Mesenchymal stem cell (in vitro differentiated cells and primary cell): ENCODE data around the gene CEP152.

Source experiments
- DNase-seq: peaks from one replicate; pipeline ENCODE4 v3.0.0-alpha.2; 2013
- H2AFZ ChIP-seq: one replicate; pipeline ENCODE4 v1.6.1; 2013; ENCODE audit warnings: low read depth, mild to moderate bottlenecking, control low read depth, inconsistent platforms, low read length, moderate library complexity
- H2AK5ac ChIP-seq: 2 replicates; pipeline ENCODE4 v1.6.1; 2013; ENCODE audit warnings: low read length, moderate library complexity, mild to moderate bottlenecking, inconsistent platforms; ENCODE audit not compliant: severe bottlenecking
- H2BK120ac ChIP-seq: one replicate; pipeline ENCODE4 v1.6.1; 2013; ENCODE audit warnings: low read depth, mild to moderate bottlenecking, inconsistent platforms, low read length, moderate library complexity
- H2BK12ac ChIP-seq, 2 experiments: one replicate each; pipeline ENCODE4 v1.6.1; 2013; ENCODE audit warnings: inconsistent platforms in 2 of 2, low read length in 2 of 2, mild to moderate bottlenecking in 2 of 2, moderate library complexity in 2 of 2, control low read depth in 1 of 2
- H2BK15ac ChIP-seq: one replicate; pipeline ENCODE4 v1.6.1; 2013; ENCODE audit warnings: mild to moderate bottlenecking, low read depth, inconsistent platforms; ENCODE audit not compliant: poor library complexity, severe bottlenecking
- H2BK5ac ChIP-seq: 2 replicates; pipeline ENCODE4 v1.6.1; 2013; ENCODE audit warnings: low read depth, mild to moderate bottlenecking, low read length, control low read depth, inconsistent platforms; ENCODE audit not compliant: poor library complexity, severe bottlenecking
- H3K14ac ChIP-seq, 2 experiments: one replicate each; pipeline ENCODE4 v1.6.1; 2013; ENCODE audit warnings: inconsistent platforms in 2 of 2, low read length in 2 of 2, control low read depth in 1 of 2, mild to moderate bottlenecking in 1 of 2, moderate library complexity in 1 of 2
- H3K18ac ChIP-seq, 2 experiments: one replicate each; pipeline ENCODE4 v1.6.1; 2013; ENCODE audit warnings: inconsistent platforms in 2 of 2, low read length in 2 of 2, control low read depth in 1 of 2, low read depth in 1 of 2, mild to moderate bottlenecking in 1 of 2
- H3K23ac ChIP-seq, 2 experiments: one replicate each; pipeline ENCODE4 v1.6.1; 2013; ENCODE audit warnings: inconsistent platforms in 2 of 2, low read length in 2 of 2, mild to moderate bottlenecking in 2 of 2, moderate library complexity in 2 of 2, control low read depth in 1 of 2
- H3K27ac ChIP-seq: 2 replicates; pipeline ENCODE4 v1.5.1; 2013; ENCODE audit warnings: mild to moderate bottlenecking, moderate library complexity, low read length, control low read depth, inconsistent platforms; ENCODE audit not compliant: poor library complexity, severe bottlenecking
- H3K27me3 ChIP-seq, 2 experiments: 2 replicates each; pipeline versions ENCODE4 v1.6.1 to v1.7.0; 2013; ENCODE audit warnings: low read length in 2 of 2, mild to moderate bottlenecking in 2 of 2, moderate library complexity in 2 of 2, control low read depth in 1 of 2, inconsistent platforms in 1 of 2; ENCODE audit not compliant: control insufficient read depth in 1 of 2, insufficient read depth in 1 of 2
- H3K36me3 ChIP-seq, 2 experiments: 2 replicates each; pipeline versions ENCODE4 v1.6.1 to v1.7.0; 2013; ENCODE audit warnings: low read length in 2 of 2, control low read depth in 1 of 2, inconsistent platforms in 1 of 2, low read depth in 1 of 2, mild to moderate bottlenecking in 1 of 2; ENCODE audit not compliant: insufficient read depth in 2 of 2, control insufficient read depth in 1 of 2
- H3K4ac ChIP-seq, 2 experiments: one replicate each; pipeline ENCODE4 v1.6.1; 2013; ENCODE audit warnings: inconsistent platforms in 2 of 2, low read length in 2 of 2, mild to moderate bottlenecking in 2 of 2, moderate library complexity in 2 of 2, control low read depth in 1 of 2, low read depth in 1 of 2
- H3K4me1 ChIP-seq: 2 replicates; pipeline ENCODE4 v1.6.1; 2013; ENCODE audit warnings: low read depth, low read length, control low read depth; ENCODE audit not compliant: control insufficient read depth, insufficient read depth
- H3K4me2 ChIP-seq: 2 replicates; pipeline ENCODE4 v1.6.1; 2013; ENCODE audit warnings: low read length, mild to moderate bottlenecking, inconsistent platforms; ENCODE audit not compliant: poor library complexity, severe bottlenecking
- H3K4me3 ChIP-seq, 2 experiments: 2 replicates each; pipeline versions ENCODE4 v1.5.1 to v1.7.0; 2013; ENCODE audit warnings: low read length in 2 of 2, mild to moderate bottlenecking in 2 of 2, control low read depth in 1 of 2, low read depth in 1 of 2; ENCODE audit not compliant: insufficient read depth in 1 of 2
- H3K79me1 ChIP-seq: replicated peaks from 2 replicates; pipeline ENCODE4 v1.6.1; 2013; ENCODE audit warnings: mild to moderate bottlenecking, control low read depth, low read length, inconsistent platforms; ENCODE audit not compliant: poor library complexity, severe bottlenecking
- H3K9ac ChIP-seq: 2 replicates; pipeline ENCODE4 v1.7.0; 2013; ENCODE audit warnings: mild to moderate bottlenecking, low read length, moderate library complexity
- H3K9me3 ChIP-seq: 2 replicates; pipeline ENCODE4 v1.7.0; 2013; ENCODE audit warnings: mild to moderate bottlenecking, low read length; ENCODE audit not compliant: control insufficient read depth
- H4K8ac ChIP-seq: one replicate; pipeline ENCODE4 v1.6.1; 2013; ENCODE audit warnings: inconsistent platforms, mild to moderate bottlenecking, low read length, moderate library complexity
- H4K91ac ChIP-seq: one replicate; pipeline ENCODE4 v1.6.1; 2013; ENCODE audit warnings: mild to moderate bottlenecking, low read length, inconsistent platforms
- WGBS: methylation state at CpG from one replicate; pipeline ENCODE4 v1.1.7; 2013; ENCODE audit warnings: mixed read lengths; 5-methylcytosine and 5-hydroxymethylcytosine counted together

The CEP152 gene

DNA sequence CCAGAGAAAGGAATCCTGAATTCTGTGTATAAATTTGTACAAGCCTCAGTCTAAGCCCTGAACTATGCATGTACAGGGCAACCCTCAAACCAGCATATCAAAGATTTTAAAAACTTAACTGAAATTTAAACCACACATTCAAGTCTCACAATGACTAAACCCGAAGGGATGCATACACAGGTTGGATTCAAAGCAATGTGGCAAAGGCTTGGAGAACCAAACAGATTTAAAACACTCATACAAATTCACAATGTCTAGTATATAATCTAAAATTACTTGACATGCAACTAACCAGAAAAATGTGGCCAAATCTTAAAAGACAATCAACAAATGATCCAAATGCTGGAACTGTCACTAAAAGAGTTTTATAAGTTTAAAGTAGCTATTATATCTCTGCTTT lies 36.4 kb downstream of the CEP152 start:
- no peak overlapping the region for H3K9ac ChIP-seq
- H2BK5ac ChIP-seq: no peak overlapping the region

GRCh38 chr15:48766196-48766595 lies 44.7 kb downstream of the CEP152 start:
- H3K4me3 ChIP-seq: no peak overlapping the region
- H2BK12ac ChIP-seq: no peak overlapping the region
- no peak overlapping the region for H3K4me2 ChIP-seq
- H3K36me3 ChIP-seq: peaks cover 0 to 34% of the 10 kb centered on the region in 2 experiments
- no peak overlapping the region for H3K23ac ChIP-seq
- no peak overlapping the region for H4K91ac ChIP-seq
- H3K27me3 ChIP-seq: no peaks in the 10 kb centered on the region
- H2BK120ac ChIP-seq: no peak overlapping the region
- H2BK5ac ChIP-seq: no peak overlapping the region
- H3K4ac ChIP-seq: no peak overlapping the region
- no peak overlapping the region for H2AFZ ChIP-seq
- H2BK15ac ChIP-seq: no peak overlapping the region
- WGBS: 90% methylated on average over 2 of the region's 4 CpGs
- H3K18ac ChIP-seq: no peak overlapping the region
- no peaks in the 10 kb centered on the region for H3K4me1 ChIP-seq
- DNase-seq: no peak
- H3K14ac ChIP-seq: no peak overlapping the region
- no peak overlapping the region for H3K27ac ChIP-seq
- H3K9ac ChIP-seq: no peak overlapping the region
- H3K9me3 ChIP-seq: no peaks in the 10 kb centered on the region
- H3K79me1 ChIP-seq: no peaks in the 10 kb centered on the region
- no peak overlapping the region for H4K8ac ChIP-seq
- H2AK5ac ChIP-seq: no peak overlapping the region

More for the DNA sequence above, 36.4 kb downstream of the CEP152 start:
- Histone ChIP-seq H3K27me3 (no peaks in the 10 kb centered on the region), H2AK5ac (no peak overlapping the region), H3K23ac (no peak overlapping the region), H3K4ac (no peak overlapping the region), H3K4me3 (no peak overlapping the region), H2BK120ac (no peak overlapping the region), H3K4me2 (no peak overlapping the region), H3K18ac (no peak overlapping the region), H4K8ac (no peak overlapping the region), H3K27ac (no peak overlapping the region), H3K79me1 (peaks cover 3% of the 10 kb centered on the region), H3K9me3 (no peaks in the 10 kb centered on the region), H2AFZ (no peak overlapping the region), H3K14ac (no peak overlapping the region), H3K4me1 (no peaks in the 10 kb centered on the region), H2BK15ac (no peak overlapping the region), H4K91ac (no peak overlapping the region), H3K36me3 (no peaks in the 10 kb centered on the region), H2BK12ac (no peak overlapping the region)
- WGBS: 100% methylated on average over 1 of the region's 1 CpG
- DNase-seq: no peak

- no peak overlapping the region for H2BK120ac ChIP-seq
- 50% methylated on average over 1 of the region's 4 CpGs for WGBS
Observed at GRCh38 chr15:48765022-48765421, 45.8 kb downstream of the CEP152 start.

DNA sequence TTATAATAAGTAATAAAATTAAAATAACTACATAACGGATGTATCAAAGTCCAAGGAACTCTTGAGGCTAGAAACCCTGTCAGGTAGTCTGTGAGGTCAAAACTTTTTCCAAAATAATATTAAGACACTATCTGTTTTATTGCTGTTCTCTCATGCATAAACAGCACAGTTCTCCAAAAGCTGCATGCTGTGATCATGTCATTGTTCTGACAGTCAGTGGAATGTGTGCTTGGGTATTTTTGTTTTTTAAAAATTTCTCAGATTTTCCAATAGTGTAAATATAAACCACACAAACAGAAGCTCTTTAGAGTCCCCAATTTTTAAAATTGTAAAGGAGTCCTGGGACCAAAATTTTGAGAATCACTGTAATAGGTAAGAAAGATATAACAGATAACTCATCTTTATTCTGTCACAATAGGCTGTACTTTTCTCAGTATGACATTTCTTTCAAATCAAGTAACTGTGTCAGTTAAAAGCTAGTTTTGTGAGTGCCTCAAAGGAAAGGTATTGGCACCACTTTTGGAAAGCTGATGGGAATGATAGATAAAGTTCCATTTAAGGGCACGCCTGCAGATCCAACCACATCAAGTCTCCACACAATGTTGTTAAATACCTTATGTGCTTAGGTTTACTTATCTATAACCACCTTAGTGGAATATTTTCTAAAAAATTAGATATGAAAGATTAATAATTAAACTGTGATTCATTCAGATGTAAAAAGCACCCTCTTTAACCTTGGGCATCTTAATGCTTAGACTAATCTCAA lies 49.3 kb downstream of the CEP152 start:
- Histone ChIP-seq H3K14ac (no peak overlapping the region), H2BK5ac (no peak overlapping the region), H3K27me3 (no peaks in the 10 kb centered on the region), H4K91ac (no peak overlapping the region), H3K4me2 (no peak overlapping the region), H3K4ac (no peak overlapping the region), H3K18ac (no peak overlapping the region), H4K8ac (no peak overlapping the region), H3K27ac (no peak overlapping the region), H2BK15ac (no peak overlapping the region), H3K23ac (no peak overlapping the region), H2BK120ac (no peak overlapping the region), H3K36me3 (peaks cover 0 to 33% of the 10 kb centered on the region in 2 experiments), H2BK12ac (no peak overlapping the region), H3K9me3 (no peaks in the 10 kb centered on the region), H2AFZ (no peak overlapping the region), H3K9ac (no peak overlapping the region), H3K4me1 (no peaks in the 10 kb centered on the region), H2AK5ac (no peak overlapping the region), H3K79me1 (no peaks in the 10 kb centered on the region), H3K4me3 (no peak overlapping the region)
- WGBS: no CpG with 5 or more reads among the region's 2 CpGs
- no peak for DNase-seq

More at GRCh38 chr15:48765022-48765421, 45.8 kb downstream of the CEP152 start:
- Histone ChIP-seq H3K4me3 (no peak overlapping the region), H3K79me1 (no peaks in the 10 kb centered on the region), H4K91ac (no peak overlapping the region), H2BK12ac (no peak overlapping the region), H2AFZ (no peak overlapping the region), H3K18ac (no peak overlapping the region), H3K36me3 (peaks cover 0 to 34% of the 10 kb centered on the region in 2 experiments), H3K4me1 (no peaks in the 10 kb centered on the region), H3K9ac (no peak overlapping the region), H2AK5ac (no peak overlapping the region), H3K27ac (no peak overlapping the region), H3K4ac (no peak overlapping the region), H3K27me3 (no peaks in the 10 kb centered on the region), H3K23ac (no peak overlapping the region), H4K8ac (no peak overlapping the region), H2BK15ac (no peak overlapping the region), H2BK5ac (no peak overlapping the region), H3K14ac (no peak overlapping the region), H3K4me2 (no peak overlapping the region), H3K9me3 (no peaks in the 10 kb centered on the region)
- DNase-seq: no peak
